Measurements from ENCODE around the gene C1orf198.

C1orf198 gene

GRCh38 chr1:230863449-230863848, 4.9 kb downstream of the C1orf198 start:
- H3K4me2 ChIP-seq: peak overlapping the region; percentile 57
- H3K4me3 ChIP-seq: no peak overlapping the region
- peaks cover 15% of the 10 kb centered on the region for H3K36me3 ChIP-seq
- peaks cover 41% of the 10 kb centered on the region for H3K4me1 ChIP-seq
- peaks cover 28% of the 10 kb centered on the region for H4K20me1 ChIP-seq
- no peak overlapping the region for H3K27ac ChIP-seq
- peaks cover 9% of the 10 kb centered on the region; the same call in 1 of the 2 replicates for H3K9me3 ChIP-seq
- TF ChIP-seq Cebpa-rat (IDR thresholded peaks at IDR 0.05): no peak
- H3K27me3 ChIP-seq: no peaks in the 10 kb centered on the region
- H3K9ac ChIP-seq: 0 out of 2 replicates have a peak overlapping the region, but pooled peaks have one; percentile 24

- TF ChIP-seq Cebpa-rat (IDR thresholded peaks at IDR 0.05): no peak
- peaks cover 23% of the 10 kb centered on the region for H4K20me1 ChIP-seq
- no peaks in the 10 kb centered on the region for H3K27me3 ChIP-seq
- H3K4me3 ChIP-seq: no peak overlapping the region
- peaks cover 35% of the 10 kb centered on the region for H3K4me1 ChIP-seq
- no peak overlapping the region for H3K9ac ChIP-seq
- H3K9me3 ChIP-seq: peaks cover 9% of the 10 kb centered on the region; the same call in 1 of the 2 replicates
- H3K4me2 ChIP-seq: no peak overlapping the region
- peaks cover 18% of the 10 kb centered on the region for H3K36me3 ChIP-seq
- no peak overlapping the region for H3K27ac ChIP-seq
Measured at GRCh38 chr1:230861970-230862595, 6.2 kb downstream of the C1orf198 start.

GRCh38 chr1:230861489-230861888, 6.8 kb downstream of the C1orf198 start:
- Histone ChIP-seq H3K4me3 (no peak overlapping the region), H3K4me2 (no peak overlapping the region)

GRCh38 chr1:230860617-230861384, 7.5 kb downstream of the C1orf198 start:
- H3K4me2 ChIP-seq: no peak overlapping the region
- H4K20me1 ChIP-seq: peaks cover 11% of the 10 kb centered on the region
- H3K36me3 ChIP-seq: peaks cover 21% of the 10 kb centered on the region
- no peak overlapping the region for H3K27ac ChIP-seq
- H3K9me3 ChIP-seq: peaks cover 9% of the 10 kb centered on the region; the same call in 1 of the 2 replicates
- H3K4me1 ChIP-seq: peaks cover 22% of the 10 kb centered on the region
- no peak overlapping the region for H3K4me3 ChIP-seq
- H3K9ac ChIP-seq: no peak overlapping the region
- TF ChIP-seq Cebpa-rat (IDR thresholded peaks at IDR 0.05): peak; percentile 95; the same call in 1 of the 2 replicates
- no peaks in the 10 kb centered on the region for H3K27me3 ChIP-seq

More at GRCh38 chr1:230861489-230861888, 6.8 kb downstream of the C1orf198 start:
- Histone ChIP-seq H3K36me3 (peaks cover 21% of the 10 kb centered on the region), H4K20me1 (peaks cover 17% of the 10 kb centered on the region), H3K9me3 (peaks cover 9% of the 10 kb centered on the region; the same call in 1 of the 2 replicates), H3K27ac (no peak overlapping the region), H3K27me3 (no peaks in the 10 kb centered on the region), H3K4me1 (peaks cover 29% of the 10 kb centered on the region), H3K9ac (no peak overlapping the region)
- TF ChIP-seq Cebpa-rat (IDR thresholded peaks at IDR 0.05): no peak

GRCh38 chr1:230858918-230859729, 9.2 kb downstream of the C1orf198 start:
- Histone ChIP-seq H3K36me3 (peaks cover 32% of the 10 kb centered on the region), H3K27me3 (no peaks in the 10 kb centered on the region), H3K4me3 (no peak overlapping the region), H3K9me3 (peaks cover 9% of the 10 kb centered on the region; the same call in 1 of the 2 replicates), H3K4me1 (peaks cover 16% of the 10 kb centered on the region), H3K9ac (no peak overlapping the region), H4K20me1 (no peaks in the 10 kb centered on the region), H3K4me2 (no peak overlapping the region), H3K27ac (no peak overlapping the region)
- TF ChIP-seq Cebpa-rat (IDR thresholded peaks at IDR 0.05): no peak

GRCh38 chr1:230858236-230858820, 10.0 kb downstream of the C1orf198 start:
- Histone ChIP-seq H3K4me2 (no peak overlapping the region), H3K9me3 (peaks cover 9% of the 10 kb centered on the region; the same call in 1 of the 2 replicates), H3K9ac (no peak overlapping the region), H3K4me3 (no peak overlapping the region), H3K36me3 (peaks cover 38% of the 10 kb centered on the region), H3K4me1 (peaks cover 8% of the 10 kb centered on the region), H4K20me1 (no peaks in the 10 kb centered on the region), H3K27me3 (no peaks in the 10 kb centered on the region), H3K27ac (no peak overlapping the region)
- no peak for TF ChIP-seq Cebpa-rat (IDR thresholded peaks at IDR 0.05)

GRCh38 chr1:230857822-230858221, 10.5 kb downstream of the C1orf198 start:
- Histone ChIP-seq H3K9ac (no peak overlapping the region), H3K4me3 (no peak overlapping the region), H3K4me2 (no peak overlapping the region), H3K27ac (no peak overlapping the region), H3K9me3 (peaks cover 12% of the 10 kb centered on the region), H3K27me3 (no peaks in the 10 kb centered on the region), H4K20me1 (no peaks in the 10 kb centered on the region), H3K36me3 (peaks cover 43% of the 10 kb centered on the region), H3K4me1 (peaks cover 3% of the 10 kb centered on the region)
- TF ChIP-seq Cebpa-rat (IDR thresholded peaks at IDR 0.05): no peak

GRCh38 chr1:230857077-230857476, 11.2 kb downstream of the C1orf198 start:
- no peak for TF ChIP-seq Cebpa-rat (IDR thresholded peaks at IDR 0.05)
- H3K27ac ChIP-seq: no peak overlapping the region

GRCh38 chr1:230855886-230856285, 12.4 kb downstream of the C1orf198 start:
- Histone ChIP-seq H3K4me2 (no peak overlapping the region), H4K20me1 (no peaks in the 10 kb centered on the region), H3K4me1 (peaks cover 11% of the 10 kb centered on the region), H3K36me3 (peaks cover 44% of the 10 kb centered on the region), H3K4me3 (no peak overlapping the region), H3K27ac (no peak overlapping the region), H3K27me3 (no peaks in the 10 kb centered on the region), H3K9me3 (peaks cover 7% of the 10 kb centered on the region), H3K9ac (no peak overlapping the region)
- no peak for TF ChIP-seq Cebpa-rat (IDR thresholded peaks at IDR 0.05)

More at GRCh38 chr1:230857077-230857476, 11.2 kb downstream of the C1orf198 start:
- H3K36me3 ChIP-seq: peaks cover 48% of the 10 kb centered on the region
- no peak overlapping the region for H3K9ac ChIP-seq
- no peaks in the 10 kb centered on the region for H3K27me3 ChIP-seq
- H3K4me1 ChIP-seq: no peaks in the 10 kb centered on the region
- H4K20me1 ChIP-seq: no peaks in the 10 kb centered on the region
- peaks cover 15% of the 10 kb centered on the region for H3K9me3 ChIP-seq
- no peak overlapping the region for H3K4me3 ChIP-seq
- H3K4me2 ChIP-seq: no peak overlapping the region

Measured in BLaER1 (cell line).